22Rv1 (cell line): ENCODE data around the gene SMARCE1.

ENCODE experiments used
- ZFX ChIP-seq: fragments of 450-650 bp; IDR thresholded peaks from 2 replicates; pipeline ENCODE4 v1.6.1; 2017; ENCODE audit warnings: antibody characterized with exemption, borderline replicate concordance
- TF ChIP-seq, protein P1 (sequence below): fragments of 450-650 bp; IDR thresholded peaks from 2 replicates; pipeline ENCODE4 v1.5.1; 2017; ENCODE audit warnings: mild to moderate bottlenecking

DNA sequence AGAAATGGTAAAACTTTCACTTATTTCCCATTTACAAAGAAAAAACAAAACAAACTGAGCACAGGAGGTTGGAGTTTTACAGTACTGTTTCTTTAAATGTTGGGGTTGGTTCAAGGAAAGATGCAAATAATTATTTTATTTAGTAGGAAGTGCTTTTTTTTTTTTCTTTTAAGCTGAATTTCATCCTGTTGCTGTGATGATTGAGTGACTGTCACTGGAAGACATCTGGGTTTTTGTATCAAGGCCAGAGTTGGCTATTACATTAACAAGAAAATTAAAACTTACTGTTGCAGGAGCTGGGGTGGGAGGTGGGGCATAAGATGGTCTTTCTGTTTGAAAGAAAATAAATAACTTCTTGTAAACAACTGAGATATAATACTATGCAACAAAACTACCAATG, 2.3 kb downstream of the SMARCE1 start:
- TF ChIP-seq, protein P1, sequence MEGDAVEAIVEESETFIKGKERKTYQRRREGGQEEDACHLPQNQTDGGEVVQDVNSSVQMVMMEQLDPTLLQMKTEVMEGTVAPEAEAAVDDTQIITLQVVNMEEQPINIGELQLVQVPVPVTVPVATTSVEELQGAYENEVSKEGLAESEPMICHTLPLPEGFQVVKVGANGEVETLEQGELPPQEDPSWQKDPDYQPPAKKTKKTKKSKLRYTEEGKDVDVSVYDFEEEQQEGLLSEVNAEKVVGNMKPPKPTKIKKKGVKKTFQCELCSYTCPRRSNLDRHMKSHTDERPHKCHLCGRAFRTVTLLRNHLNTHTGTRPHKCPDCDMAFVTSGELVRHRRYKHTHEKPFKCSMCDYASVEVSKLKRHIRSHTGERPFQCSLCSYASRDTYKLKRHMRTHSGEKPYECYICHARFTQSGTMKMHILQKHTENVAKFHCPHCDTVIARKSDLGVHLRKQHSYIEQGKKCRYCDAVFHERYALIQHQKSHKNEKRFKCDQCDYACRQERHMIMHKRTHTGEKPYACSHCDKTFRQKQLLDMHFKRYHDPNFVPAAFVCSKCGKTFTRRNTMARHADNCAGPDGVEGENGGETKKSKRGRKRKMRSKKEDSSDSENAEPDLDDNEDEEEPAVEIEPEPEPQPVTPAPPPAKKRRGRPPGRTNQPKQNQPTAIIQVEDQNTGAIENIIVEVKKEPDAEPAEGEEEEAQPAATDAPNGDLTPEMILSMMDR = no peak
- TF ChIP-seq ZFX = no peak
